Measurements from ENCODE around the gene CXCL5. TPM values are rescaled to one million over a fixed set of nuclear protein-coding genes. Genes with fewer than 3 reads are reported as not detected.

CXCL5 gene
- total RNA-seq, 2 experiments from 2014 or later, result not detected

GRCh38 chr4:74032064-74032463 is 33.6 kb upstream of the CXCL5 start:
- DNase-seq, result no peak
- H3K4me3 Mint-ChIP-seq, result no peak overlapping the region
- no peaks in the 10 kb centered on the region for H3K4me1 Mint-ChIP-seq (ENCODE audit: low read depth)
- ChIA-PET POLR2A (no interaction called here), CTCF (no interaction called here)
- intact Hi-C loops (cut with micrococcal nuclease), result no loop called here
- H3K36me3 Mint-ChIP-seq, result no peaks in the 10 kb centered on the region
- H3K27ac Mint-ChIP-seq, result no peak overlapping the region
- no peaks in the 10 kb centered on the region for H3K9me3 Mint-ChIP-seq
- peaks cover 7% of the 10 kb centered on the region for H3K27me3 Mint-ChIP-seq

GRCh38 chr4:74031576-74031975 is 33.1 kb upstream of the CXCL5 start:
- CTCF ChIA-PET, result no interaction called here
- H3K27me3 Mint-ChIP-seq, result peaks cover 7% of the 10 kb centered on the region

GRCh38 chr4:74030285-74030684 is 31.8 kb upstream of the CXCL5 start:
- no peak for DNase-seq
- no peaks in the 10 kb centered on the region for H3K9me3 Mint-ChIP-seq
- ChIA-PET CTCF (no interaction called here), POLR2A (no interaction called here)
- H3K4me3 Mint-ChIP-seq, result no peak overlapping the region
- peaks cover 7% of the 10 kb centered on the region for H3K27me3 Mint-ChIP-seq
- no peaks in the 10 kb centered on the region for H3K36me3 Mint-ChIP-seq
- intact Hi-C loops (cut with micrococcal nuclease), result no loop called here
- H3K4me1 Mint-ChIP-seq (ENCODE audit: low read depth), result no peaks in the 10 kb centered on the region
- no peak overlapping the region for H3K27ac Mint-ChIP-seq

More at GRCh38 chr4:74031576-74031975, 33.1 kb upstream of the CXCL5 start:
- DNase-seq, result no peak
- Mint-ChIP-seq H3K4me3 (no peak overlapping the region), H3K27ac (no peak overlapping the region), H3K9me3 (no peaks in the 10 kb centered on the region), H3K4me1 (ENCODE audit: low read depth) (no peaks in the 10 kb centered on the region), H3K36me3 (no peaks in the 10 kb centered on the region)
- POLR2A ChIA-PET, result no interaction called here
- intact Hi-C loops (cut with micrococcal nuclease), result no loop called here

GRCh38 chr4:74028504-74028903 is 30.0 kb upstream of the CXCL5 start:
- no peaks in the 10 kb centered on the region for H3K9me3 Mint-ChIP-seq
- H3K27me3 Mint-ChIP-seq, result peaks cover 7% of the 10 kb centered on the region
- no peak overlapping the region for H3K4me3 Mint-ChIP-seq
- no peak overlapping the region for H3K27ac Mint-ChIP-seq
- intact Hi-C loops (cut with micrococcal nuclease), result no loop called here
- CTCF ChIA-PET, result no interaction called here
- H3K36me3 Mint-ChIP-seq, result no peaks in the 10 kb centered on the region
- POLR2A ChIA-PET, result no interaction called here
- no peak for DNase-seq
- no peaks in the 10 kb centered on the region for H3K4me1 Mint-ChIP-seq (ENCODE audit: low read depth)

GRCh38 chr4:74023709-74024108 is 25.2 kb upstream of the CXCL5 start:
- DNase-seq, result no peak
- Mint-ChIP-seq H3K4me1 (ENCODE audit: low read depth) (no peaks in the 10 kb centered on the region), H3K27me3 (no peaks in the 10 kb centered on the region), H3K27ac (no peak overlapping the region), H3K4me3 (no peak overlapping the region), H3K9me3 (no peaks in the 10 kb centered on the region), H3K36me3 (no peaks in the 10 kb centered on the region)
- CTCF ChIA-PET, result no interaction called here
- POLR2A ChIA-PET, result no interaction called here
- intact Hi-C loops (cut with micrococcal nuclease), result no loop called here

GRCh38 chr4:74021601-74022000 is 23.1 kb upstream of the CXCL5 start:
- Mint-ChIP-seq H3K36me3 (no peaks in the 10 kb centered on the region), H3K27ac (no peak overlapping the region), H3K27me3 (no peaks in the 10 kb centered on the region), H3K4me1 (ENCODE audit: low read depth) (no peaks in the 10 kb centered on the region), H3K4me3 (no peak overlapping the region), H3K9me3 (no peaks in the 10 kb centered on the region)
- intact Hi-C loops (cut with micrococcal nuclease), result no loop called here
- ChIA-PET CTCF (no interaction called here), POLR2A (no interaction called here)
- DNase-seq, result no peak

- no peak for DNase-seq
- no peaks in the 10 kb centered on the region for H3K27me3 Mint-ChIP-seq
- H3K27ac Mint-ChIP-seq, result no peak overlapping the region
- H3K4me1 Mint-ChIP-seq (ENCODE audit: low read depth), result no peaks in the 10 kb centered on the region
- POLR2A ChIA-PET, result no interaction called here
- CTCF ChIA-PET, result no interaction called here
- H3K36me3 Mint-ChIP-seq, result no peaks in the 10 kb centered on the region
- H3K9me3 Mint-ChIP-seq, result no peaks in the 10 kb centered on the region
- no peak overlapping the region for H3K4me3 Mint-ChIP-seq
- intact Hi-C loops (cut with micrococcal nuclease), result no loop called here
These were observed 20.3 kb upstream of the CXCL5 start for GRCh38 chr4:74018771-74019170.

- H3K4me1 Mint-ChIP-seq (ENCODE audit: low read depth), result no peaks in the 10 kb centered on the region
- H3K4me3 Mint-ChIP-seq, result no peak overlapping the region
- CTCF ChIA-PET, result no interaction called here
- H3K27me3 Mint-ChIP-seq, result no peaks in the 10 kb centered on the region
- intact Hi-C loops (cut with micrococcal nuclease), result no loop called here
- no peak overlapping the region for H3K27ac Mint-ChIP-seq
- no peaks in the 10 kb centered on the region for H3K9me3 Mint-ChIP-seq
- H3K36me3 Mint-ChIP-seq, result no peaks in the 10 kb centered on the region
- POLR2A ChIA-PET, result interaction anchor here (0.6 kb wide), 1 partner anchor 63 kb away, joined by 3 read pairs; no protein-coding TSS in a partner anchor
- no peak for DNase-seq
These were observed 19.6 kb upstream of the CXCL5 start for GRCh38 chr4:74018116-74018515.

- no peaks in the 10 kb centered on the region for H3K9me3 Mint-ChIP-seq
- no peaks in the 10 kb centered on the region for H3K27me3 Mint-ChIP-seq
- CTCF ChIA-PET, result no interaction called here
- intact Hi-C loops (cut with micrococcal nuclease), result no loop called here
- DNase-seq, result no peak
- no peak overlapping the region for H3K27ac Mint-ChIP-seq
- H3K4me3 Mint-ChIP-seq, result no peak overlapping the region
- H3K36me3 Mint-ChIP-seq, result no peaks in the 10 kb centered on the region
- H3K4me1 Mint-ChIP-seq (ENCODE audit: low read depth), result no peaks in the 10 kb centered on the region
- POLR2A ChIA-PET, result no interaction called here
These were observed 17.6 kb upstream of the CXCL5 start for GRCh38 chr4:74016068-74016467.

GRCh38 chr4:74015126-74015780 is 16.8 kb upstream of the CXCL5 start:
- CTCF ChIA-PET, result no interaction called here
- intact Hi-C loops (cut with micrococcal nuclease), result no loop called here
- H3K36me3 Mint-ChIP-seq, result no peaks in the 10 kb centered on the region
- no peaks in the 10 kb centered on the region for H3K27me3 Mint-ChIP-seq
- H3K27ac Mint-ChIP-seq, result no peak overlapping the region
- no peak for DNase-seq
- no peak overlapping the region for H3K4me3 Mint-ChIP-seq
- no peaks in the 10 kb centered on the region for H3K9me3 Mint-ChIP-seq
- POLR2A ChIA-PET, result no interaction called here
- no peaks in the 10 kb centered on the region for H3K4me1 Mint-ChIP-seq (ENCODE audit: low read depth)

- intact Hi-C loops (cut with micrococcal nuclease), result no loop called here
- ChIA-PET POLR2A (no interaction called here), CTCF (no interaction called here)
- Mint-ChIP-seq H3K27ac (no peak overlapping the region), H3K36me3 (no peaks in the 10 kb centered on the region), H3K4me3 (no peak overlapping the region), H3K9me3 (no peaks in the 10 kb centered on the region), H3K27me3 (no peaks in the 10 kb centered on the region), H3K4me1 (ENCODE audit: low read depth) (no peaks in the 10 kb centered on the region)
- no peak for DNase-seq
These were observed 15.9 kb upstream of the CXCL5 start for GRCh38 chr4:74014332-74014731.

- CTCF ChIA-PET, result no interaction called here
- H3K27ac Mint-ChIP-seq, result no peak overlapping the region
- no peaks in the 10 kb centered on the region for H3K9me3 Mint-ChIP-seq
- no peaks in the 10 kb centered on the region for H3K36me3 Mint-ChIP-seq
- intact Hi-C loops (cut with micrococcal nuclease), result no loop called here
- H3K4me3 Mint-ChIP-seq, result no peak overlapping the region
- POLR2A ChIA-PET, result no interaction called here
- DNase-seq, result no peak
- no peaks in the 10 kb centered on the region for H3K27me3 Mint-ChIP-seq
- H3K4me1 Mint-ChIP-seq (ENCODE audit: low read depth), result no peaks in the 10 kb centered on the region
These were observed 14.8 kb upstream of the CXCL5 start for GRCh38 chr4:74013264-74013663.

- Mint-ChIP-seq H3K27me3 (no peaks in the 10 kb centered on the region), H3K4me1 (ENCODE audit: low read depth) (no peaks in the 10 kb centered on the region), H3K9me3 (no peaks in the 10 kb centered on the region), H3K4me3 (no peak overlapping the region), H3K36me3 (no peaks in the 10 kb centered on the region), H3K27ac (no peak overlapping the region)
- ChIA-PET POLR2A (no interaction called here), CTCF (no interaction called here)
- no peak for DNase-seq
- intact Hi-C loops (cut with micrococcal nuclease), result no loop called here
These were observed 13.7 kb upstream of the CXCL5 start for GRCh38 chr4:74012130-74012529.

GRCh38 chr4:74009307-74009706 is 10.8 kb upstream of the CXCL5 start:
- Mint-ChIP-seq H3K4me3 (no peak overlapping the region), H3K36me3 (no peaks in the 10 kb centered on the region), H3K27ac (no peak overlapping the region), H3K4me1 (ENCODE audit: low read depth) (no peaks in the 10 kb centered on the region), H3K27me3 (no peaks in the 10 kb centered on the region), H3K9me3 (no peaks in the 10 kb centered on the region)
- POLR2A ChIA-PET, result no interaction called here
- CTCF ChIA-PET, result no interaction called here
- no peak for DNase-seq
- intact Hi-C loops (cut with micrococcal nuclease), result no loop called here
